IMR-90 (cell line): ENCODE data around the gene MAP3K7CL. TPM values are rescaled to one million over a fixed set of nuclear protein-coding genes. Genes with fewer than 3 reads are reported as not detected.

Experiments
- ATAC-seq: fragments of 200-7000 bp; cut with Tn5 transposase; 2 replicates; pipeline ENCODE4 v1.9.1; 2020; ENCODE audit warnings: low read depth, mild to moderate bottlenecking, moderate library complexity
- BruUV-seq: library from RNA; stranded (reverse); fragments of 400-500 nt; replicated peaks from 2 replicates; lab custom pipeline; 2021; lab: Mats Ljungman, UMichigan
- CTCF ChIA-PET: fragments of 300-600 bp; formaldehyde crosslinking; extraction: SDS; loops from one replicate; lab custom pipeline; 2021; ENCODE audit warnings: antibody characterized with exemption; lab: Yijun Ruan, JAX
- POLR2A ChIA-PET: fragments of 300-600 bp; sonication (Branson Sonifier 250); formaldehyde crosslinking; loops from one replicate; lab custom pipeline; 2022; ENCODE audit warnings: antibody characterized with exemption; ENCODE audit not compliant: unreplicated experiment; lab: Charles Lee
- DNase-seq: peaks from one replicate; pipeline ENCODE4 v3.0.0; 2013
- H2AFZ ChIP-seq: replicated peaks from 2 replicates; pipeline ENCODE3; 2013; ENCODE audit warnings: low read length, mild to moderate bottlenecking; ENCODE audit not compliant: poor library complexity
- H2AK5ac ChIP-seq: 2 replicates; pipeline ENCODE4 v1.6.1; 2013; ENCODE audit warnings: low read depth, low read length, inconsistent platforms
- H2AK9ac ChIP-seq: replicated peaks from 2 replicates; pipeline ENCODE3; 2013; ENCODE audit warnings: mild to moderate bottlenecking, low read depth, low read length, moderate library complexity; ENCODE audit not compliant: poor library complexity
- H2BK120ac ChIP-seq: 2 replicates; pipeline ENCODE4 v1.6.1; 2013; ENCODE audit warnings: low read depth, low read length, inconsistent platforms
- H2BK15ac ChIP-seq: 3 replicates; pipeline ENCODE4 v1.6.1; 2013; ENCODE audit warnings: low read depth, low read length, inconsistent platforms
- H2BK20ac ChIP-seq: 2 replicates; pipeline ENCODE4 v1.6.1; 2013; ENCODE audit warnings: low read depth, mild to moderate bottlenecking, inconsistent platforms, low read length, moderate library complexity
- H2BK5ac ChIP-seq: 2 replicates; pipeline ENCODE4 v1.6.1; 2013; ENCODE audit warnings: mild to moderate bottlenecking, low read depth, low read length, inconsistent platforms; ENCODE audit not compliant: poor library complexity, severe bottlenecking
- H3K14ac ChIP-seq: replicated peaks from 2 replicates; pipeline ENCODE4 v1.6.1; 2013; ENCODE audit warnings: low read depth, low read length, inconsistent platforms
- H3K18ac ChIP-seq: 2 replicates; pipeline ENCODE4 v1.6.1; 2013; ENCODE audit warnings: low read depth, low read length, control low read depth
- H3K23ac ChIP-seq: 2 replicates; pipeline ENCODE4 v1.6.1; 2013; ENCODE audit warnings: low read depth, low read length, inconsistent platforms
- H3K27ac ChIP-seq: 2 replicates; pipeline ENCODE4 v1.5.1; 2013; ENCODE audit warnings: mild to moderate bottlenecking, control low read depth, low read length; ENCODE audit not compliant: insufficient read depth
- H3K27me3 ChIP-seq: 2 replicates; pipeline ENCODE4 v1.6.1; 2013; ENCODE audit warnings: low read length; ENCODE audit not compliant: control insufficient read depth, insufficient read depth
- H3K36me3 ChIP-seq: 2 replicates; pipeline ENCODE4 v1.6.1; 2013; ENCODE audit warnings: low read length, mixed read lengths; ENCODE audit not compliant: control insufficient read depth, insufficient read depth
- H3K4ac ChIP-seq: 2 replicates; pipeline ENCODE4 v1.6.1; 2013; ENCODE audit warnings: low read depth, low read length, inconsistent platforms
- H3K4me1 ChIP-seq: 2 replicates; pipeline ENCODE4 v1.6.1; 2013; ENCODE audit warnings: low read length, mixed read lengths; ENCODE audit not compliant: control insufficient read depth, insufficient read depth
- H3K4me2 ChIP-seq: 2 replicates; pipeline ENCODE4 v1.6.1; 2013; ENCODE audit warnings: low read depth, mild to moderate bottlenecking, control low read depth, low read length, moderate library complexity
- H3K4me3 ChIP-seq: 2 replicates; pipeline ENCODE4 v1.5.1; 2013; ENCODE audit warnings: low read depth, mild to moderate bottlenecking, control low read depth, low read length, moderate library complexity; ENCODE audit not compliant: insufficient read depth
- H3K56ac ChIP-seq: 2 replicates; pipeline ENCODE4 v1.6.1; 2013; ENCODE audit warnings: low read length, inconsistent platforms; ENCODE audit not compliant: insufficient read depth; ENCODE audit errors: extremely low read depth
- H3K79me1 ChIP-seq, 2 experiments: 2 replicates each; pipeline ENCODE4 v1.6.1; 2013; ENCODE audit warnings: low read length in 2 of 2, inconsistent platforms in 1 of 2, low read depth in 1 of 2
- H3K9ac ChIP-seq: 2 replicates; pipeline ENCODE4 v1.6.1; 2013; ENCODE audit warnings: low read depth, low read length, control low read depth
- H3K9me1 ChIP-seq: 2 replicates; pipeline ENCODE4 v1.6.1; 2013; ENCODE audit warnings: low read length, inconsistent platforms; ENCODE audit not compliant: insufficient read depth
- H3K9me3 ChIP-seq: 2 replicates; pipeline ENCODE4 v1.6.1; 2013; ENCODE audit warnings: low read length; ENCODE audit not compliant: control insufficient read depth, insufficient read depth
- H4K20me1 ChIP-seq: 2 replicates; pipeline ENCODE4 v1.6.1; 2013; ENCODE audit warnings: low read length, inconsistent platforms; ENCODE audit not compliant: insufficient read depth
- H4K5ac ChIP-seq: 2 replicates; pipeline ENCODE4 v1.6.1; 2013; ENCODE audit warnings: mild to moderate bottlenecking, low read depth, low read length, control low read depth
- H4K8ac ChIP-seq, 2 experiments: 2 replicates each; pipeline ENCODE4 v1.6.1; 2013; ENCODE audit warnings: low read depth in 2 of 2, low read length in 2 of 2, control low read depth in 1 of 2, inconsistent platforms in 1 of 2
- H4K91ac ChIP-seq: 2 replicates; pipeline ENCODE4 v1.6.1; 2013; ENCODE audit warnings: low read depth, low read length, inconsistent platforms; ENCODE audit not compliant: insufficient read depth
- CEBPB ChIP-seq: IDR thresholded peaks from 2 replicates; pipeline ENCODE4 v1.6.1; 2012; ENCODE audit warnings: low read depth, low read length, improper control_type of control experiment
- CHD1 ChIP-seq: IDR thresholded peaks from 2 replicates; pipeline ENCODE4 v1.6.1; 2012; ENCODE audit warnings: low read depth, low read length, improper control_type of control experiment
- CTCF ChIP-seq: conservative IDR thresholded peaks from 2 replicates; pipeline ENCODE4 v1.5.1; 2012; ENCODE audit warnings: mild to moderate bottlenecking, low read depth, low read length, improper control_type of control experiment
- ELK1 ChIP-seq: fragments of 150-350 bp; IDR thresholded peaks from 2 replicates; pipeline ENCODE4 v1.6.1; 2016; ENCODE audit warnings: low read depth, mild to moderate bottlenecking, low read length, moderate library complexity, borderline replicate concordance
- FOS ChIP-seq: fragments of 150-350 bp; IDR thresholded peaks from 2 replicates; pipeline ENCODE4 v1.6.1; 2016; ENCODE audit warnings: low read depth, low read length
- MXI1 ChIP-seq: IDR thresholded peaks from 2 replicates; pipeline ENCODE4 v1.6.1; 2012; ENCODE audit warnings: low read depth, mild to moderate bottlenecking, low read length, moderate library complexity, borderline replicate concordance
- RAD21 ChIP-seq: IDR thresholded peaks from 2 replicates; pipeline ENCODE4 v1.6.1; 2012; ENCODE audit warnings: low read length, improper control_type of control experiment
- RFX5 ChIP-seq: IDR thresholded peaks from 2 replicates; pipeline ENCODE4 v1.8.0; 2012; ENCODE audit warnings: low read depth, mild to moderate bottlenecking, low read length, moderate library complexity
- USF2 ChIP-seq: fragments of 150-350 bp; IDR thresholded peaks from 2 replicates; pipeline ENCODE4 v1.6.1; 2017; ENCODE audit warnings: mild to moderate bottlenecking, antibody characterized with exemption, low read length, low read depth
- WGBS, 2 experiments: methylation state at CpG; one replicate each; pipeline versions ENCODE4 v1.1.5 to v1.1.7; 2013; ENCODE audit warnings: missing lambda C conversion rate in 2 of 2; ENCODE audit not compliant: insufficient read length in 1 of 2; ENCODE audit errors: extremely low coverage in 2 of 2; 5-methylcytosine and 5-hydroxymethylcytosine counted together
- dilution Hi-C: fragments of 300-500 bp; cut with HindIII; formaldehyde crosslinking; loops from one replicate; pipeline ENCODE4 v1.14.3; 2018; ENCODE audit warnings: low sequenced_read_pairs; ENCODE audit not compliant: unreplicated experiment
- in situ Hi-C: fragments of 300-500 bp; cut with MboI; formaldehyde crosslinking; loops from 3 replicates; pipeline ENCODE4 v1.14.3; 2019; ENCODE audit warnings: low sequenced_read_pairs, inconsistent platforms, mixed read lengths
- intact Hi-C: fragments of 100-400 bp; cut with micrococcal nuclease; formaldehyde crosslinking; loops from 2 replicates; pipeline ENCODE4 v1.10.0; 2022
- polyA plus RNA-seq, 3 experiments: library from polyadenylated mRNA; depleted of rRNA; stranded (reverse); fragments of >200 nt; gene quantifications; 2 replicates each; pipeline ENCODE4 v1.2.3, GENCODE V29; 2012; ENCODE audit warnings: low replicate concordance in 1 of 3
- total RNA-seq: library from RNA; depleted of rRNA; stranded (reverse); fragments of >200 nt; gene quantifications from 2 replicates; pipeline ENCODE4 v1.2.3, GENCODE V29; 2012

The MAP3K7CL gene
- total and polyA plus RNA-seq, 2 of the 4 experiments (the other 2 are of a cell fraction), result 21.0 to 22.3 TPM

- Histone ChIP-seq H2AK5ac (peak overlapping the region; percentile 87), H3K9me1 (peaks cover 9% of the 10 kb centered on the region), H3K27me3 (no peaks in the 10 kb centered on the region), H3K18ac (peak overlapping the region; percentile 75; the same call in 1 of the 2 replicates), H3K9ac (no peak overlapping the region), H3K4me3 (no peak overlapping the region), H4K8ac (peak overlapping the region in 1 of 2 experiments; percentile 59; a peak in 1 of 4 replicates), H4K5ac (peak overlapping the region; percentile 52; the same call in 1 of the 2 replicates), H4K20me1 (no peaks in the 10 kb centered on the region), H3K36me3 (no peaks in the 10 kb centered on the region), H3K14ac (peak overlapping the region; percentile 87; the same call in 1 of the 2 replicates), H2BK120ac (peak overlapping the region; percentile 93), H3K23ac (peak overlapping the region; percentile 39), H3K79me1 (peaks cover 0 to 21% of the 10 kb centered on the region in 2 experiments; a peak in 2 of 4 replicates), H3K4me1 (peaks cover 19% of the 10 kb centered on the region), H2AK9ac (no peak overlapping the region), H2BK15ac (peak overlapping the region; percentile 71; the same call in 1 of the 3 replicates), H4K91ac (peak overlapping the region; percentile 26; the same call in 1 of the 2 replicates), H2AFZ (no peak overlapping the region), H3K9me3 (no peaks in the 10 kb centered on the region), H2BK5ac (peak overlapping the region; percentile 59), H3K4ac (peak overlapping the region; percentile 73), H3K56ac (no peak overlapping the region), H3K4me2 (no peak overlapping the region; the same call in 1 of the 2 replicates), H2BK20ac (peak overlapping the region; percentile 74), H3K27ac (no peak overlapping the region)
- ChIA-PET CTCF (no interaction called here), POLR2A (interaction anchor here (0.6 kb wide), 1 partner anchor 169 kb away, joined by 3 read pairs; no protein-coding TSS in a partner anchor)
- DNase-seq (peak; percentile 64), ATAC-seq (no peak)
- dilution Hi-C loops, result no loop called here
- intact Hi-C loops, result loop anchor here (5.0 kb wide), 1 partner anchor 56 kb away; no protein-coding TSS in a partner anchor
- in situ Hi-C loops, result no loop called here
- no peak for TF ChIP-seq CTCF
- TF ChIP-seq CEBPB, result no peak
- no peak for TF ChIP-seq ELK1
- no peak for TF ChIP-seq FOS
- TF ChIP-seq RAD21, result no peak
- TF ChIP-seq MXI1, result no peak
- TF ChIP-seq CHD1, result no peak
- TF ChIP-seq USF2, result no peak
- TF ChIP-seq RFX5, result no peak
- no TSS peak for BruUV-seq
- WGBS, 2 experiments, result no CpG with 5 or more reads among the region's 5 CpGs
Measured at GRCh38 chr21:29148530-29148929, 18.1 kb downstream of the MAP3K7CL start.
